MG63 (cell line): ENCODE data around the gene CRCP. TPM values are rescaled to one million over a fixed set of nuclear protein-coding genes. Genes with fewer than 3 reads are reported as not detected.
A peak's percentile ranks its signal among the peaks of the same experiment; 100 is the strongest.
"Not testable (repeated sequence)": the region's sequence is repeated elsewhere in the genome, so short reads cannot be mapped to it uniquely, and the experiment has no call there.

ENCODE experiments used
- DNase-seq: peaks from one replicate; pipeline ENCODE4 v3.0.0-alpha.2; 2020
- H3K27me3 ChIP-seq: fragments of 250-450 bp; sonication (Bioruptor Pico); 2 replicates; pipeline ENCODE4 v1.5.1; 2020; ENCODE audit warnings: mild to moderate bottlenecking, moderate library complexity
- H3K36me3 ChIP-seq: fragments of 250-450 bp; sonication (Bioruptor Pico); 2 replicates; pipeline ENCODE4 v1.5.1; 2020; ENCODE audit warnings: mild to moderate bottlenecking, moderate library complexity
- H3K4me3 ChIP-seq: fragments of 250-450 bp; sonication (Bioruptor Pico); 2 replicates; pipeline ENCODE4 v1.5.1; 2020; ENCODE audit warnings: mild to moderate bottlenecking, moderate library complexity
- H3K9me3 ChIP-seq: fragments of 250-450 bp; sonication (Bioruptor Pico); 2 replicates; pipeline ENCODE4 v1.5.1; 2020; ENCODE audit warnings: mild to moderate bottlenecking, moderate library complexity
- total RNA-seq: library from RNA; depleted of rRNA; stranded (reverse); fragments of >200 nt; shearing (Covaris generic); gene quantifications from 2 replicates; pipeline ENCODE4 v1.2.3, GENCODE V29; 2014; ENCODE audit warnings: low replicate concordance

Gene CRCP
- total RNA-seq, 1 experiment from 2014 or later: 66.9 TPM

DNA sequence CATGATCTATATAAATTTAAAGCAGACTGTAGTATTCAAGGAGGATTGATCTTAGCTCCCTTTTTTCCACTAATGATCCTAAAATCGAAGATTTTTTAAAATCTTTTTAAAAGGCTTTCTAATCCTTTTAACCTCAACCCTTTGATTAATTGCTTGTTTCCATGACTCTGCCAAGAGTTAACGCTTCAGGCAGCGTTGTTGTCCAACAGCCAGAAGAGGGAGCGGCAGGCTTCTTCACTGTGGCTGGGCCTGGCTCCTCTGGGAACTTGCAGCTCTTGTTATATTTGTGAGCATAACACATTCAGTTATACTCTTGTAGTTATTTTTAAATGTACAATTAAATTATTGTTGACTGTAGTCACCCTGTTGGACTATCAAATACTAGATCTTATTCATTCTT, 26.3 kb downstream of the CRCP start:
- DNase-seq: peak; percentile 50
- Histone ChIP-seq H3K27me3 (no peaks in the 10 kb centered on the region), H3K4me3 (no peak overlapping the region), H3K9me3 (no peaks in the 10 kb centered on the region), H3K36me3 (peaks cover 30% of the 10 kb centered on the region)

- DNase-seq: no peak
- H3K36me3 ChIP-seq: peaks cover 28% of the 10 kb centered on the region
Measured at GRCh38 chr7:66142334-66142733, 27.7 kb downstream of the CRCP start.

GRCh38 chr7:66142996-66143395, 28.3 kb downstream of the CRCP start:
- DNase-seq: no peak
- H3K36me3 ChIP-seq: peaks cover 34% of the 10 kb centered on the region
- H3K27me3 ChIP-seq: no peaks in the 10 kb centered on the region
- H3K9me3 ChIP-seq: no peaks in the 10 kb centered on the region
- no peak overlapping the region for H3K4me3 ChIP-seq

More at GRCh38 chr7:66142334-66142733, 27.7 kb downstream of the CRCP start:
- H3K9me3 ChIP-seq: no peaks in the 10 kb centered on the region
- H3K4me3 ChIP-seq: no peak overlapping the region
- H3K27me3 ChIP-seq: no peaks in the 10 kb centered on the region

DNA sequence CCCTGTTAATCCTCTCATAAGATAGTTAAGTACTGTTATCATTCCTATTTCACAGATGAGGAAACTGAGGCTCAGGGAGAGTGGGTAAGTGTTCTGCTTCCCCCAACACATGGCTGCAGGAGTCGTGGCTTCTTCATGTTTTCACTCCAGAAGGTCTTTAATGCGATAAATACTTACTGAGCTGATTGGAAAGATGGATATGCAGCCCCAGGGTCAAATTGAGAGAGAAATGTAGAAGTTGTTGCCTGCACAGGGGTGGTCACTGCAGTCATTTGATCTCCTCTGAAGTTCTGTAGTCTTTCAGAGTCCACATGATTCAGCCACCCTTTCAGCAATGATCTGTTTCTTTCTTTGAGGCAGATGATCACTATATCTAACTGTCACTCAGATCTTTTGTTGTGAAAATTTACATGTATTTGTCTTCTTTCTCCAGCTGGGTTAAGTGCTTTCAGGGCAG, 29.3 kb downstream of the CRCP start:
- Histone ChIP-seq H3K27me3 (no peaks in the 10 kb centered on the region), H3K9me3 (no peaks in the 10 kb centered on the region), H3K4me3 (no peak overlapping the region), H3K36me3 (peaks cover 34% of the 10 kb centered on the region)
- no peak for DNase-seq

DNA sequence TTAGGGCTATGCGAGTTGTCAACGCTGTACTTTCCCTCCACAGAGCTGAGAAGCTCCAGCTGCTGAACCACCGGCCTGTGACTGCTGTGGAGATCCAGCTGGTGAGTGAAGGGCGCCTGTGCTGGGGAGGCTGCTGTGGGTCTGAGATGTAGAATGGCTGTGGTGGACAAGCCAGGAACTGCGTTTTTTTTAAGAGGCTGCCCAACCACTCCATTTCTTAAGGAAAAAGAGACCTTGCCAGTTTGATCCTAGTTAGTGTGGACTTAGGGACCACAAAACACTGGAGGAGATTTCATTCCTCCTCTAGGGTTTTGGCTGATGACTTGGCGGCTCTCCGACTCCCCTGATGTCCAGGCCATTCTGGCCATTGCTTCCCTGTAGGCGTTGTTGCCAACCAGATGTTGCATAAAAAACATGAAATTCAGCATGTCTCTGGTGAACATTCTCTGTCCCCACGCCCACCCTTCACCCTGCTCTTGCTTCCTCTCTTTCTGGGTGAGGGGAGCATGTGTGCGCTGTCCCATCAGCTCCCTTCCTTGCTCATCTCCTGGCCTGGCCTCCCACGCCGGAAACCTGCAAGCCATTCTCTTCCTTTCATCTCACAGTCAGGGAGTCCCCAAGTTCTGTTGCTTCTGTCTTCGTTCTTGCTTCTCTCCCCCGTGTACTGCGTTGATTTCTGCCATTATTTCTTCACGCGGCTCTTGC, 30.9 kb downstream of the CRCP start:
- H3K36me3 ChIP-seq: peaks cover 28% of the 10 kb centered on the region
- H3K9me3 ChIP-seq: no peaks in the 10 kb centered on the region
- H3K4me3 ChIP-seq: no peak overlapping the region
- DNase-seq: peak; percentile 14
- no peaks in the 10 kb centered on the region for H3K27me3 ChIP-seq

- no peak for DNase-seq
- H3K9me3 ChIP-seq: no peaks in the 10 kb centered on the region
- no peaks in the 10 kb centered on the region for H3K27me3 ChIP-seq
- peaks cover 29% of the 10 kb centered on the region for H3K36me3 ChIP-seq
- H3K4me3 ChIP-seq: no peak overlapping the region
Measured at GRCh38 chr7:66146701-66147100, 32.1 kb downstream of the CRCP start.

GRCh38 chr7:66147657-66148056, 33.0 kb downstream of the CRCP start:
- not testable (repeated sequence) for H3K4me3 ChIP-seq, DNase-seq
- H3K36me3 ChIP-seq: peaks cover 30% of the 10 kb centered on the region

GRCh38 chr7:66150471-66150870, 35.8 kb downstream of the CRCP start:
- H3K9me3 ChIP-seq: no peaks in the 10 kb centered on the region
- no peak overlapping the region for H3K4me3 ChIP-seq
- peak; percentile 79 for DNase-seq
- no peaks in the 10 kb centered on the region for H3K27me3 ChIP-seq
- peaks cover 38% of the 10 kb centered on the region for H3K36me3 ChIP-seq

More at GRCh38 chr7:66147657-66148056, 33.0 kb downstream of the CRCP start:
- not testable (repeated sequence) for H3K27me3 ChIP-seq, H3K9me3 ChIP-seq

DNA sequence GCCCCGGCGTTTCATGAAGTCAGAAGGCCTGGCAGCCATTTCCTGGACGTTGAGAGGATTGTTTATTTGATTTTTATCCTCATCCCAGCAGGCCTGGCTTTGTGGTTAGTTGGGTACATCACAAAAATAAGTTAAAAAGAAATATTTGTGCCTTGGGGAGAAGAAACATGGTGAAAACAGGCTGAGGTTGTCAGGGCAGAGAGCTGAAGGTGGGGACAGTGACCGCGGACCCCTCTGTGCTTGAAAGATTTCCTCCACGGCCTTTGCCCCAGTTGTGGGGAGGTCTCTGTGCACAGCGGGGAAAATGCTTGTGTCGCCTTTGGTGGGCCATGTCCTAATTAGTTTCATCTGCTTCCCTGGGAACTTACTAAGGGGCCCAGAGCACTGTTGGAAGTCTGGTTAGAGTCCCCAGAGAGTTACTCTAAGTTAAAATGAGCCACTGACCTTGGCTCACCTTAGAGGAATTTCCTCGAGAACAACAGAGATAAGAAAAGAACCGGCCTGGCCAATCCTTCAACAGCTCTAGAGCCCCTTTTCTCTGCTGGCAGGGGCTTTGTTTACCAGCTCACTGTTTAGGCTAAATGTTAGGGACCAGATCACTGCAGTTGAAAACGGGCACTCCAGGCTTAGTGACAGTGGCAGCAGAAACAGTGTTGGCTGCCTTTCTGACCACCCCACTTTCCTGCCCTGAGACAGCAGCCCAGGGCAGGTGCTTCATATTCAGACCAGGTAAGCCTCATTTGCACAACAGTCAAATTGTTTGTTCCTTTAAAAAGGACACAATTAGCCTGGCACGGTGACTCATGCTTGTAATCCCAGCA, 37.9 kb downstream of the CRCP start:
- Histone ChIP-seq H3K4me3 (no peak overlapping the region), H3K27me3 (no peaks in the 10 kb centered on the region), H3K9me3 (no peaks in the 10 kb centered on the region), H3K36me3 (peaks cover 50% of the 10 kb centered on the region)
- peak; percentile 62 for DNase-seq

DNA sequence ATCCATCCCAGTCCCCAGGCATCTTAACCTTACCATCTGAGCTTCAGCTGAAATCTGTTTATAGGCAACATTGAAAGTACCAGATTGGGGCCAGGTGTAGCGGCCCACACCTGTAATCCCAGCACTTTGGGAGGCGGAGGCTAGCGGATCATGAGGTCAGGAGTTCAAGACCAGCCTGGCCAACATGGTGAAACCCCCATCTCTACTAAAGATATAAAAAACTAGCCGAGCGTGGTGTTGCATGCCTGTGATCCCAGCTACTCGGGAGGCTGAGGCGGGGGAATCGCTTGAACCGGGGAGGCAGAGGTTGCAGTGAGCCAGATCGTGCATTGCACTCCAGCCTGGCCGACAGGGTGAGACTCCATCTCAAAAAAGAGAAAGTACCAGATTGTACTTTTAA, 39.0 kb downstream of the CRCP start:
- no peaks in the 10 kb centered on the region for H3K9me3 ChIP-seq
- no peak for DNase-seq
- no peak overlapping the region for H3K4me3 ChIP-seq
- H3K36me3 ChIP-seq: peaks cover 52% of the 10 kb centered on the region
- no peaks in the 10 kb centered on the region for H3K27me3 ChIP-seq

- not testable (repeated sequence) for H3K27me3 ChIP-seq, DNase-seq, H3K9me3 ChIP-seq, H3K4me3 ChIP-seq
- H3K36me3 ChIP-seq: peaks cover 48% of the 10 kb centered on the region
Measured at GRCh38 chr7:66156035-66156434, 41.4 kb downstream of the CRCP start.

- DNase-seq: no peak
- Histone ChIP-seq H3K9me3 (no peaks in the 10 kb centered on the region), H3K4me3 (no peak overlapping the region), H3K27me3 (no peaks in the 10 kb centered on the region), H3K36me3 (peaks cover 43% of the 10 kb centered on the region)
Measured at GRCh38 chr7:66157060-66157459, 42.4 kb downstream of the CRCP start.

DNA sequence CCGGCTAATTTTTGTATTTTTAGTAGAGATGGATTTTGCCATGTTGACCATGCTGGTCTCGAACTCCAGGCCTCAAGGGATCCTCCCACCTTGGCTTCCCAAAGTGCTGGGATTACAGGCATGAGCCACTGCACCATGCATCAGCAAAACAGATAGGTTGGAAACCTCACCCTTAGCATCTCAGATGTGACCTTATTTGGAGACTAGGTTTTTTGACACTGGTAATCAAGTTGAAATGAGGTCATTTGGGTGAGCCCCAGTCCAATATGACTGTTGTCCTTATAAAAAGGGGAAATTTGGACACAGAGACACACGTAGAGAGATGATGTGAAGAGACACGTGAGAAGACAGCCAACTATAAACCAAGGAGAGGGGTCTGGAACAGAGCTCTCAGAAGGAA, 48.0 kb downstream of the CRCP start:
- Histone ChIP-seq H3K36me3 (peaks cover 5% of the 10 kb centered on the region), H3K9me3 (no peaks in the 10 kb centered on the region)

DNA sequence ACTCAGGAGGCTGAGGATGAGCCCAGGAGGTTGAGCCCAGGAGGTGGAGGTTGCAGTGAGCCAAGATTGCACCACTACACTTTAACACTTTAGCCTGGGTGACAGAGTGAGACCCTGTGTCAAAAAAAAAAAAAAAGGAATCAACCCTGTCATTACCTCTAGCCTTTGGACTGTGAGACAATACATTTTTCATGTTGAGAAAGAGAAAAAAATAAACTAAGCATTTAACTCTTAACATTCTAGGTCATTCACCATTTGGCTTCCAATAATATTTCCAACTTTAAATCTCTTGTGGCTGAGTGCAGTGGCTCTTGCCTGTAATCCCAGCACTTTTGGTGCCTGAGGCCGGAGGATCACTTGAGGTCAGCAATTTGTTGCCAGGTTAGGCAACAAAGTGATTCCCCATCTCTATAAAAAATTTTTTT, 48.6 kb downstream of the CRCP start:
- DNase-seq: no peak
- no peaks in the 10 kb centered on the region for H3K27me3 ChIP-seq
- H3K9me3 ChIP-seq: no peaks in the 10 kb centered on the region
- H3K4me3 ChIP-seq: no peak overlapping the region
- H3K36me3 ChIP-seq: peaks cover 5% of the 10 kb centered on the region

More for the DNA sequence above, 48.0 kb downstream of the CRCP start:
- no peaks in the 10 kb centered on the region for H3K27me3 ChIP-seq
- DNase-seq: no peak
- H3K4me3 ChIP-seq: no peak overlapping the region

- Histone ChIP-seq H3K4me3 (no peak overlapping the region), H3K27me3 (no peaks in the 10 kb centered on the region), H3K9me3 (no peaks in the 10 kb centered on the region), H3K36me3 (no peaks in the 10 kb centered on the region)
- DNase-seq: no peak
Measured at GRCh38 chr7:66164356-66164755, 49.7 kb downstream of the CRCP start.

- no peaks in the 10 kb centered on the region for H3K27me3 ChIP-seq
- H3K9me3 ChIP-seq: no peaks in the 10 kb centered on the region
- H3K4me3 ChIP-seq: no peak overlapping the region
- no peaks in the 10 kb centered on the region for H3K36me3 ChIP-seq
- peak; percentile 32 for DNase-seq
Measured at GRCh38 chr7:66167773-66168387, 53.2 kb downstream of the CRCP start.

GRCh38 chr7:66169616-66170015, 55.0 kb downstream of the CRCP start:
- Histone ChIP-seq H3K27me3 (no peaks in the 10 kb centered on the region), H3K4me3 (no peak overlapping the region), H3K9me3 (no peaks in the 10 kb centered on the region), H3K36me3 (no peaks in the 10 kb centered on the region)
- DNase-seq: no peak
